ENCODE measurements around the gene ZFR. TPM values are rescaled to one million over a fixed set of nuclear protein-coding genes. Genes with fewer than 3 reads are reported as not detected.

The ZFR gene
- total and polyA plus RNA-seq, 7 donors: 31.7 to 76.5 (median 67.2) TPM

DNA sequence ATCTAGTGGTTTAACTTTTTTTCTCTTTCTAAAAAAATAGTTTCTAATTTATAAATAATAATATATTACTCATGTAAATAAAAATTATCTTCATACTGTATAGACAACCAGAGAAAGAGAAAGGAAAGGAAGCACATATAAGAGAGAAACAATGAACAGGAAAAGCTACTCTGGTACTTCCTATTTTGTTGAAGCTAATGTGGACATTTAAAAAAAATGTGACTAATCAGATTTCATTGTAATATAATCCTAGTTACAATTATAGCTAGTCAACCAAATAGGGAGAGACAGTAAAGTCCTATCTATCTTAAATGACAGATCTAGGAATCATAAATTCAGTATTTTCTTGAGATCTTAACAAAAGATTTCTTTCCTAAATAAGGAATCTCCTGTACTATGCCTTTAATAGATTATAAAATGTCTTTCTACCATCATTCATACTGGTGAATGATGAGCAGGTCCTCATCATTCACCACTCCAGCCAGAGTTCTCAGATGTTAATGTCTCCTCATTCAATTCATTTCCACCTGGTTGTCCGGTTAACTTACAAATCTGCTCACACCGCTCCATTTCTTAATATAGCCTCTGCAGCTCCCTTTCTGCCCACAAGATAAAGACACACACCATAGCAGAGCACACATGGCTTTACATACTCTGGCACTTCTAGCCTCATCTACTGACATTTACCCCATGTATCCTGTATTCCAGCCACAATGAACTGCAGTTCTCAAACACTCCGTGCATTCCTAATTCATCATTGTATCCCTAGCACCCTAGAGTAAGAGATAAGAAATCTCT, 30.9 kb downstream of the ZFR start:
- Histone ChIP-seq H3K9me3 (no peaks in the 10 kb centered on the region), H3K4me3 (no peak overlapping the region), H3K4me1 (peaks cover 9% of the 10 kb centered on the region), H3K36me3 (ENCODE audit: insufficient read depth in 1 of 2, low read depth in 1 of 2) (peaks cover 3 to 87% of the 10 kb centered on the region in 2 donors), H3K27me3 (ENCODE audit: insufficient read depth in 3 of 3, low read length in 2 of 3) (no peaks in the 10 kb centered on the region), H3K27ac (no peak overlapping the region)
- TF ChIP-seq, protein P1, sequence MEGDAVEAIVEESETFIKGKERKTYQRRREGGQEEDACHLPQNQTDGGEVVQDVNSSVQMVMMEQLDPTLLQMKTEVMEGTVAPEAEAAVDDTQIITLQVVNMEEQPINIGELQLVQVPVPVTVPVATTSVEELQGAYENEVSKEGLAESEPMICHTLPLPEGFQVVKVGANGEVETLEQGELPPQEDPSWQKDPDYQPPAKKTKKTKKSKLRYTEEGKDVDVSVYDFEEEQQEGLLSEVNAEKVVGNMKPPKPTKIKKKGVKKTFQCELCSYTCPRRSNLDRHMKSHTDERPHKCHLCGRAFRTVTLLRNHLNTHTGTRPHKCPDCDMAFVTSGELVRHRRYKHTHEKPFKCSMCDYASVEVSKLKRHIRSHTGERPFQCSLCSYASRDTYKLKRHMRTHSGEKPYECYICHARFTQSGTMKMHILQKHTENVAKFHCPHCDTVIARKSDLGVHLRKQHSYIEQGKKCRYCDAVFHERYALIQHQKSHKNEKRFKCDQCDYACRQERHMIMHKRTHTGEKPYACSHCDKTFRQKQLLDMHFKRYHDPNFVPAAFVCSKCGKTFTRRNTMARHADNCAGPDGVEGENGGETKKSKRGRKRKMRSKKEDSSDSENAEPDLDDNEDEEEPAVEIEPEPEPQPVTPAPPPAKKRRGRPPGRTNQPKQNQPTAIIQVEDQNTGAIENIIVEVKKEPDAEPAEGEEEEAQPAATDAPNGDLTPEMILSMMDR (IDR thresholded peaks at IDR 0.05): no peak
- WGBS, 3 donors: 53 to 57% (median 57%) methylated on average over 3 of the region's 3 CpGs
- no peak for DNase-seq
- peak in 3 of 4 donors; percentile 37 to 54 (median 51) for ATAC-seq
- intact Hi-C loops (cut with DNase I): no loop called here

DNA sequence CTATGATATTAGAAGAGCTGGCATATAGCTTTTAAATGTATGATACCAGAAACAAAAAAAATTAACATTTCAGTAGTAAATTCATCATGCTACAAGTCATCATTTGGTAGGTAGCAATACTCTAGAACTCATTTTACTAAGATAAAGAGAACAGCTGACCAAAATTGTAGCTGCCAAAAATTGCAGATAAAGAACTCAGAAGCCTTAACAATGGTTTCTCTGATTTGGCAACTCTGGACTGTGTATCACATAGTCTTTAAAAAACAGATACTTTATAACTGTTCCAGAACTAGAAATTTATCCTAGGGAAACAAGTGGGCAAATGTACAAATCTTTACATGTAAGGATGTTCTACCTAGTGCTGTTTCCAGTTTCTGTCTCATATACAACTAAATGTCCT, 33.9 kb downstream of the ZFR start:
- H3K27ac ChIP-seq: no peak overlapping the region
- no peak overlapping the region for H3K4me3 ChIP-seq
- H3K36me3 ChIP-seq (ENCODE audit: insufficient read depth in 1 of 2, low read depth in 1 of 2): peaks cover 4 to 90% of the 10 kb centered on the region in 2 donors
- peaks cover 9% of the 10 kb centered on the region for H3K4me1 ChIP-seq
- DNase-seq: no peak
- no peak for ATAC-seq
- no peaks in the 10 kb centered on the region for H3K9me3 ChIP-seq
- no peaks in the 10 kb centered on the region for H3K27me3 ChIP-seq (ENCODE audit: insufficient read depth in 3 of 3, low read length in 2 of 3)
- TF ChIP-seq, protein P1 (IDR thresholded peaks at IDR 0.05): no peak
- intact Hi-C loops (cut with DNase I): no loop called here

DNA sequence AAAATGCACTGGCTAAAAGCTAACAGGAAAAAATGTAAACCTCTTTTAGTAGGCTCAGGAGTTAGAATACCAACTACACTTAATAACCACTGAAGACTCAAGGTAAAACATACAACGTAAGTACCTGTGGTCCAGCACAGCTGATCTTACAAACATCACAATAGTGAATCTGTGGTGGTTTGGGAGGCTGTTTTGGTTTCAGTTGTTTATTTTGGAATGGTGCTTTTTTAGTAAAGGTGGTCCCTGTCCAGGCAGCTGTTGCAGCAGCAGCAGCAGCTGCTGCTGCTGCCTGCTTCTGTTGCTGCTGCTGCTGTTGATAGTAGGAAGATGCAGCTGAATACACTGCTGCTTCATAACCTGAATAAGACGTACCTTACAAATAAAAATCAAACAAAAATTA, 37.9 kb downstream of the ZFR start:
- Histone ChIP-seq H3K27me3 (ENCODE audit: insufficient read depth in 3 of 3, low read length in 2 of 3) (no peaks in the 10 kb centered on the region), H3K4me3 (no peak overlapping the region), H3K4me1 (no peaks in the 10 kb centered on the region), H3K36me3 (ENCODE audit: insufficient read depth in 1 of 2, low read depth in 1 of 2) (peaks cover 10 to 98% of the 10 kb centered on the region in 2 donors), H3K27ac (no peak overlapping the region), H3K9me3 (no peaks in the 10 kb centered on the region)
- intact Hi-C loops (cut with DNase I): loop anchor here in 1 of 2 donors (10.0 kb wide), 1 partner anchor 1058 kb away; no protein-coding TSS in a partner anchor
- DNase-seq (no peak), ATAC-seq (no peak)
- WGBS, 3 donors: 75 to 89% (median 78%) methylated on average over 2 of the region's 2 CpGs
- TF ChIP-seq, protein P1 (IDR thresholded peaks at IDR 0.05): no peak

DNA sequence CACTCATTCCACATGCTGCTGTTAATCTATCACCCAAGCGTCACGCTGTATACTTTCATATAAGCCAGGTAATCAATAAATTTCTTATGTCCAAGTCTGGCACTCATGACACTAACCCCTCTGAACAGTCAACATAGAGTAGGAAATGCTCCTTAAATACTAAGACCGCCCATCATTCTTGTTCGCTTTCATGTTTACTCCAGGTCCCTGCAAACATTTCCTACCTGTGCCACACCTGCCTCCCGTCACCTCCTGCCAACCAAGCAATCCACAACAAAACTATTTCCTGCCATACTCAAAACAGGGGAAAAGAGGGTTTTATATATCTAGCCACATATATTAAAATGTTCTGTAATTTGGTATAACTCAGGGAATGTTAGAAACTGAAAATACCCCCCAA, 39.0 kb downstream of the ZFR start:
- H3K4me1 ChIP-seq: no peaks in the 10 kb centered on the region
- no peak overlapping the region for H3K27ac ChIP-seq
- DNase-seq (no peak), ATAC-seq (no peak)
- H3K4me3 ChIP-seq: no peak overlapping the region
- H3K9me3 ChIP-seq: no peaks in the 10 kb centered on the region
- TF ChIP-seq, protein P1 (IDR thresholded peaks at IDR 0.05): no peak
- 97 to 99% (median 98%) methylated on average over 5 of the region's 5 CpGs for WGBS, 3 donors
- peaks cover 10 to 100% of the 10 kb centered on the region in 2 donors for H3K36me3 ChIP-seq (ENCODE audit: insufficient read depth in 1 of 2, low read depth in 1 of 2)
- intact Hi-C loops (cut with DNase I): loop anchor here in 1 of 2 donors (10.0 kb wide), 1 partner anchor 1059 kb away; no protein-coding TSS in a partner anchor
- H3K27me3 ChIP-seq (ENCODE audit: insufficient read depth in 3 of 3, low read length in 2 of 3): no peaks in the 10 kb centered on the region

All from psoas muscle (tissue), 8 donors.